GM21737 (cell line): ENCODE results near the gene TRIM48.
"Not testable (repeated sequence)": the region's sequence is repeated elsewhere in the genome, so short reads cannot be mapped to it uniquely, and the experiment has no call there.

Experiments used
- ATAC-seq: cut with Tn5 transposase; IDR thresholded peaks from one replicate; pipeline ENCODE4 v1.9.1; 2021; ENCODE audit warnings: mild to moderate bottlenecking, moderate library complexity; ENCODE audit not compliant: unreplicated experiment

The TRIM48 gene, protein sequence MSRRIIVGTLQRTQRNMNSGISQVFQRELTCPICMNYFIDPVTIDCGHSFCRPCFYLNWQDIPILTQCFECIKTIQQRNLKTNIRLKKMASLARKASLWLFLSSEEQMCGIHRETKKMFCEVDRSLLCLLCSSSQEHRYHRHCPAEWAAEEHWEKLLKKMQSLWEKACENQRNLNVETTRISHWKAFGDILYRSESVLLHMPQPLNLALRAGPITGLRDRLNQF

GRCh38 chr11:55261855-55262254 is at the start of gene TRIM48:
TSS of gene TRIM48 (plus strand) at chr11:55262155. CDS start at chr11:55262268, 113 bp downstream.
- ATAC-seq, result not testable (repeated sequence)

DNA sequence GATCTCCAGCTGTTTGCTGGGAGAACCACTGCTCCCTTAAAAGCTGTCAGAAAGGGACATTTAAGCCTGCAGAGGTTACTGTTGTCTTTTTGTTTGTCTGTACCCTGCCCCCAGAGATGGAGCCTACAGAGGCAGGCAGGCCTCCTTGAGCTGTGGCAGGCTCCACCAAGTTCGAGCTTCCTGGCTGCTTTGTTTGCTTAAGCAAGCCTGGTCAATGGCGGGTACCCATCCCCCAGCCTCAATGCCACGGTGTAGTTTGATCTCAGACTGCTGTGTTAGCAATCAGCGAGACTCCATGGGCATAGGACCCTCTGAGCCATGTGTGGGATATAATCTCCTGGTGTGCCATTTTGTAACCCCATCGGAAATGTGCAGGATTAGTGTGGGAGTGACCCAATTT is 23.6 kb upstream of the TRIM48 start:
- ATAC-seq, result not testable (repeated sequence)

DNA sequence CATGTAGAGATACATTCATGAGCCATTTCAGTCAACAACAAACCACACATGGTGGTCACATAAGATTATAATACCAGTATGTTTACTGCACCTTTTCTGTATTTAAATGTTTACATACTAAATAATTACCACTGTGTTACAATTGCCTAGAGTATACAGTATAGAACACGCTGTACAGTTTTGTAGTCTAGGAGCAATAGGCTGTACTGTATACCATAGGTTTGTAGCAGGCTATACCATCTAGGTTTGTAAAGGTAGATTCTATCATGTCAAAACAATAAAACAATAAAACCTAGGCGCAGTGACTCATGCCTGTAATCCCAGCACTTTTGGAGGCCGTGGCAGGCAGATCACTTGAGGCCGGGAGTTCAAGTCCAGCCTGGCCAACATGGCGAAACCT is 1.1 kb downstream of the TRIM48 start:
- no peak for ATAC-seq
